Measurements from ENCODE around the gene JPT2. TPM values are rescaled to one million over a fixed set of nuclear protein-coding genes. Genes with fewer than 3 reads are reported as not detected.

The JPT2 gene
- total RNA-seq, 1 donor from 2014 or later: 132 TPM

DNA sequence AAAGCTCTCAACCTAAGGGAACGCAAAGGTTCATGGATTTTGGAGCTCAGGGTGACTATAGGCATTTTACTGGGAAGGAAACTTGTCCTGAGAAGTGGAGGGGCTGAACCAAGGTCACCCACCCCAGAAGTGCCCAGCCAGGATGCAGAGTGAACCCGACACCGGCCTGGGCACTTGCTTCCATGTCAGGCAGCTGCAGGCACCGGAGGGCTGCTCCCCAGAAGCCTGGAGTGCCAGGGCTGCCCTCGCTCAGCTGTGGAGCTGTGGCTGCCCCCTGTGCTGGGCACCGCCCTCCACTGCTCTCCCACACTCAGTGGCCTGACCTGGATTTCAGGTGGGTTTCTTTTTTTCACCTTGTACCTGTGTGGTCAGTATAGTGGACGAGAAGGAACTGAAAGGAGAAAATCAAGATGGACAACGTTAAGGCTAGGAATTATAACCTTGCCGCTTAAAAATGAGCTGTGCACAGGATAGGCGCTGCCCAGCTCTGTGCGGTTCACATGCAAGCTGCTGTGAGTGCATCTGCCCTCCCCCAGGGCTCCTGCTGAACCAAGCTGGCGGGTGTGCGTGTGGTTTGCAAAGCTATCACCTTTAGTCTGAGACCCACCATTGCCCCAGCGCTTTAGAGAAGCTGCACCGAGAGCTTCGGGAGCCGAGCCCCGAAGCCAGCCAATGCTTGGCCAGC lies 30.1 kb downstream of the JPT2 start:
- Mint-ChIP-seq H3K9me3 (no peaks in the 10 kb centered on the region), H3K27me3 (no peaks in the 10 kb centered on the region), H3K36me3 (no peaks in the 10 kb centered on the region), H3K27ac (no peak overlapping the region), H3K4me1 (ENCODE audit: unreplicated experiment) (peaks cover 21% of the 10 kb centered on the region), H3K4me3 (peak overlapping the region; percentile 90)
- no peak for DNase-seq (ENCODE audit: extremely low spot score, unreplicated experiment)
- TF ChIP-seq, protein P1, sequence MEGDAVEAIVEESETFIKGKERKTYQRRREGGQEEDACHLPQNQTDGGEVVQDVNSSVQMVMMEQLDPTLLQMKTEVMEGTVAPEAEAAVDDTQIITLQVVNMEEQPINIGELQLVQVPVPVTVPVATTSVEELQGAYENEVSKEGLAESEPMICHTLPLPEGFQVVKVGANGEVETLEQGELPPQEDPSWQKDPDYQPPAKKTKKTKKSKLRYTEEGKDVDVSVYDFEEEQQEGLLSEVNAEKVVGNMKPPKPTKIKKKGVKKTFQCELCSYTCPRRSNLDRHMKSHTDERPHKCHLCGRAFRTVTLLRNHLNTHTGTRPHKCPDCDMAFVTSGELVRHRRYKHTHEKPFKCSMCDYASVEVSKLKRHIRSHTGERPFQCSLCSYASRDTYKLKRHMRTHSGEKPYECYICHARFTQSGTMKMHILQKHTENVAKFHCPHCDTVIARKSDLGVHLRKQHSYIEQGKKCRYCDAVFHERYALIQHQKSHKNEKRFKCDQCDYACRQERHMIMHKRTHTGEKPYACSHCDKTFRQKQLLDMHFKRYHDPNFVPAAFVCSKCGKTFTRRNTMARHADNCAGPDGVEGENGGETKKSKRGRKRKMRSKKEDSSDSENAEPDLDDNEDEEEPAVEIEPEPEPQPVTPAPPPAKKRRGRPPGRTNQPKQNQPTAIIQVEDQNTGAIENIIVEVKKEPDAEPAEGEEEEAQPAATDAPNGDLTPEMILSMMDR (conservative IDR thresholded peaks at IDR 0.05): no peak

- DNase-seq (ENCODE audit: extremely low spot score, unreplicated experiment): no peak
- H3K36me3 Mint-ChIP-seq: no peaks in the 10 kb centered on the region
- peak overlapping the region; percentile 52 for H3K4me3 Mint-ChIP-seq
- no peak overlapping the region for H3K27ac Mint-ChIP-seq
- no peaks in the 10 kb centered on the region for H3K27me3 Mint-ChIP-seq
- H3K9me3 Mint-ChIP-seq: no peaks in the 10 kb centered on the region
- TF ChIP-seq, protein P1 (conservative IDR thresholded peaks at IDR 0.05): no peak
- H3K4me1 Mint-ChIP-seq (ENCODE audit: unreplicated experiment): peaks cover 24% of the 10 kb centered on the region
These were observed 30.7 kb downstream of the JPT2 start for GRCh38 chr16:1708768-1709180.

- H3K4me1 Mint-ChIP-seq (ENCODE audit: unreplicated experiment): peaks cover 29% of the 10 kb centered on the region
- no peaks in the 10 kb centered on the region for H3K9me3 Mint-ChIP-seq
- TF ChIP-seq, protein P1 (conservative IDR thresholded peaks at IDR 0.05): no peak
- H3K27ac Mint-ChIP-seq: no peak overlapping the region
- no peak overlapping the region for H3K4me3 Mint-ChIP-seq
- no peaks in the 10 kb centered on the region for H3K36me3 Mint-ChIP-seq
- DNase-seq (ENCODE audit: extremely low spot score, unreplicated experiment): no peak
- H3K27me3 Mint-ChIP-seq: no peaks in the 10 kb centered on the region
These were observed 31.3 kb downstream of the JPT2 start for GRCh38 chr16:1709356-1709755.

DNA sequence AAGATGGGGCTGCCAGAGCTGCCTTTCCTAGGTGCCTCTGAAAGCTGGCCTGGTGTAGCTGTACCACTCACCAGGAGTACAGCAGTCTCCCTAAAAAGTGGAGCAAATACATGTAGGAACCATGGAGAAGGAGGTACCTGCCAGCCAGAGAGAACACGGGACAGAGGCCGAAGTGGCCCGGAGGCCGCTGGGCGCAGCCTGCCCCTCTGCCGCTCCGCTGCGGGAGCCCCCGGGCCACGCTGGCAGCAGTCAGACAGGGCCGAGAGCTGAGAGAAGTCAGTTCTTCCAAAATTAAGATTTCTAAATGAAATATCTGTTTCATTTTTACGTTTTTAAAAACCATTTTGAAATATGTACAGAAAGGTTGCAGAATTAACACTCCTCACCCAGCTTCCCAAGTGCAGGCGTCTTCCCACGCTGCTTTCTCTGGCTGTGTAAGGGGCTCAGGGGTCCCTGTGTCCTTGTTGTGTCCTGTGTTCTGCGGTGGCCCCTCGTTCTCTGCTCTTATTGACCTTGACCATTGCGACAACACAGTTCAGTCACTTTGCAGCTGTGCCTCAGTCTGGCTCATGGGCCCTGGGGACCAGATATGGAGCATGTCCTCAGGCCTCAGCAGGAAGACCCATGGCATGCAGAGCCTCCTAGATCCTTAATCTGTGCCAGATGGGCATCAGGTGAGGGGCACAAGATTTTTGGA lies 32.9 kb downstream of the JPT2 start:
- H3K36me3 Mint-ChIP-seq: no peaks in the 10 kb centered on the region
- peaks cover 29% of the 10 kb centered on the region for H3K4me1 Mint-ChIP-seq (ENCODE audit: unreplicated experiment)
- no peak overlapping the region for H3K27ac Mint-ChIP-seq
- TF ChIP-seq, protein P1 (conservative IDR thresholded peaks at IDR 0.05): no peak
- no peak overlapping the region for H3K4me3 Mint-ChIP-seq
- no peaks in the 10 kb centered on the region for H3K27me3 Mint-ChIP-seq
- no peaks in the 10 kb centered on the region for H3K9me3 Mint-ChIP-seq
- DNase-seq (ENCODE audit: extremely low spot score, unreplicated experiment): no peak

- no peaks in the 10 kb centered on the region for H3K36me3 Mint-ChIP-seq
- H3K27me3 Mint-ChIP-seq: no peaks in the 10 kb centered on the region
- no peak overlapping the region for H3K4me3 Mint-ChIP-seq
- TF ChIP-seq, protein P1 (conservative IDR thresholded peaks at IDR 0.05): no peak
- peaks cover 22% of the 10 kb centered on the region for H3K4me1 Mint-ChIP-seq (ENCODE audit: unreplicated experiment)
- DNase-seq (ENCODE audit: extremely low spot score, unreplicated experiment): no peak
- H3K9me3 Mint-ChIP-seq: no peaks in the 10 kb centered on the region
- H3K27ac Mint-ChIP-seq: no peak overlapping the region
These were observed 34.7 kb downstream of the JPT2 start for GRCh38 chr16:1712791-1713261.
